HCT116 (cell line): ENCODE results near the gene CGB5. TPM values are rescaled to one million over a fixed set of nuclear protein-coding genes. Genes with fewer than 3 reads are reported as not detected.

ENCODE experiments used
- ATAC-seq: fragments of 200-7000 bp; cut with Tn5 transposase; 2 replicates; pipeline ENCODE4 v1.9.1; 2020; ENCODE audit warnings: mild to moderate bottlenecking, moderate library complexity
- BruUV-seq: library from RNA; stranded (reverse); fragments of 400-500 nt; replicated peaks from 2 replicates; lab custom pipeline; 2021; lab: Mats Ljungman, UMichigan
- CTCF ChIA-PET: fragments of 300-600 bp; sonication (Branson Sonifier 250); formaldehyde crosslinking; loops from one replicate; lab custom pipeline; 2021; ENCODE audit warnings: antibody characterized with exemption; lab: Charles Lee
- POLR2A ChIA-PET: fragments of 300-600, 350-600 bp; sonication (Branson Sonifier 250); formaldehyde crosslinking; loops from one replicate; lab custom pipeline; 2021; ENCODE audit warnings: antibody characterized with exemption; lab: Charles Lee
- RAD21 ChIA-PET, 2 experiments: fragments of 300-600 bp; sonication (Branson Sonifier 250); formaldehyde crosslinking; loops; one replicate each; lab custom pipeline; 2023; ENCODE audit warnings: low total read pairs in 2 of 2; ENCODE audit not compliant: uncharacterized antibody in 2 of 2, unreplicated experiment in 2 of 2, low non-redundant PET in 1 of 2; lab: Charles Lee
- DNase-seq: peaks from one replicate; pipeline ENCODE4 v3.0.0-alpha.2; 2010; ENCODE audit warnings: low read depth, low spot score
- H2AFZ ChIP-seq: fragments of 200-600 bp; shearing (Covaris generic), sonication (generic); 2 replicates; pipeline ENCODE4 v1.6.1; 2017; ENCODE audit warnings: low read depth, mixed run types, mixed read lengths, antibody characterized with exemption, low read length; ENCODE audit not compliant: poor library complexity, severe bottlenecking
- H3K27ac ChIP-seq: 2 replicates; pipeline ENCODE4 v1.5.1; 2012; ENCODE audit warnings: low read depth, low read length
- H3K27me3 ChIP-seq: fragments of 200-600 bp; sonication (generic); 2 replicates; pipeline ENCODE4 v1.6.1; 2016; ENCODE audit warnings: mixed run types, low read length, mixed read lengths; ENCODE audit not compliant: insufficient read depth
- H3K36me3 ChIP-seq, 2 experiments: fragments of 200-500 bp in 1 of 2; fragments of 200-600 bp in 1 of 2; sonication (Bioruptor generic) in 1 of 2; sonication (generic) in 1 of 2; 2 replicates each; pipeline versions ENCODE4 v1.5.1 to v1.6.1; 2014 to 2016; ENCODE audit warnings: low read length in 2 of 2, inconsistent platforms in 1 of 2, mixed read lengths in 1 of 2, mixed run types in 1 of 2; ENCODE audit not compliant: insufficient read depth in 2 of 2, control insufficient read depth in 1 of 2
- H3K4me1 ChIP-seq, 2 experiments: fragments of 200-600 bp in 1 of 2; sonication (generic) in 1 of 2; 2 replicates each; pipeline versions ENCODE4 v1.5.1 to v1.6.1; 2012 to 2017; ENCODE audit warnings: low read length in 2 of 2, inconsistent platforms in 1 of 2, mild to moderate bottlenecking in 1 of 2, mixed read lengths in 1 of 2, mixed run types in 1 of 2, moderate library complexity in 1 of 2; ENCODE audit not compliant: insufficient read depth in 2 of 2, control insufficient read depth in 1 of 2
- H3K4me2 ChIP-seq: fragments of 200-600 bp; sonication (generic); 2 replicates; pipeline ENCODE4 v1.6.1; 2017; ENCODE audit warnings: mixed run types, low read length, mixed read lengths
- H3K4me3 ChIP-seq, 2 experiments: fragments of 200-600 bp in 1 of 2; sonication (generic) in 1 of 2; replicated peaks in 1 of 2; 2 replicates each; pipeline ENCODE4 v1.5.1; 2011 to 2016; ENCODE audit warnings: low read length in 2 of 2, control low read depth in 1 of 2, low read depth in 1 of 2, mild to moderate bottlenecking in 1 of 2, mixed read lengths in 1 of 2, mixed run types in 1 of 2
- H3K79me2 ChIP-seq: fragments of 200-600 bp; sonication (generic); 2 replicates; pipeline ENCODE4 v1.6.1; 2017; ENCODE audit warnings: mild to moderate bottlenecking, mixed run types, low read length, moderate library complexity, mixed read lengths; ENCODE audit not compliant: insufficient read depth
- H3K9ac ChIP-seq: fragments of 200-600 bp; sonication (generic); 2 replicates; pipeline ENCODE4 v1.6.1; 2016; ENCODE audit warnings: low read length, mixed read lengths
- H3K9me2 ChIP-seq: fragments of 200-600 bp; sonication (generic), shearing (Covaris generic); 2 replicates; pipeline ENCODE4 v1.6.1; 2017; ENCODE audit warnings: mixed run types, mild to moderate bottlenecking, moderate library complexity; ENCODE audit not compliant: insufficient read depth
- H3K9me3 ChIP-seq, 2 experiments: fragments of 200-500 bp in 1 of 2; fragments of 200-600 bp in 1 of 2; sonication (Bioruptor generic) in 1 of 2; sonication (generic) in 1 of 2; 2 replicates each; pipeline ENCODE4 v1.6.1; 2014 to 2017; ENCODE audit warnings: low read length in 2 of 2, mixed read lengths in 2 of 2, inconsistent platforms in 1 of 2, low read depth in 1 of 2, mild to moderate bottlenecking in 1 of 2, mixed run types in 1 of 2, moderate library complexity in 1 of 2; ENCODE audit not compliant: control insufficient read depth in 1 of 2, insufficient read depth in 1 of 2
- H4K20me1 ChIP-seq: fragments of 200-600 bp; sonication (generic), shearing (Covaris generic); 2 replicates; pipeline ENCODE4 v1.6.1; 2017; ENCODE audit warnings: mixed run types, mild to moderate bottlenecking, moderate library complexity; ENCODE audit not compliant: insufficient read depth
- CBX3 ChIP-seq: IDR thresholded peaks from 2 replicates; pipeline ENCODE4 v1.6.1; 2012; ENCODE audit warnings: low read depth
- CEBPB ChIP-seq: IDR thresholded peaks from 2 replicates; pipeline ENCODE4 v1.6.1; 2012; ENCODE audit warnings: low read depth
- EGR1 ChIP-seq: IDR thresholded peaks from 2 replicates; pipeline ENCODE4 v1.6.1; 2012; ENCODE audit warnings: low read depth
- ELF1 ChIP-seq: IDR thresholded peaks from 2 replicates; pipeline ENCODE4 v1.6.1; 2012; ENCODE audit warnings: low read depth, borderline replicate concordance
- EZH2 ChIP-seq: fragments of 200-600 bp; sonication (generic); IDR thresholded peaks from 2 replicates; pipeline ENCODE4 v1.6.1; 2017; ENCODE audit warnings: antibody characterized with exemption, mixed run types
- EZH2phosphoT487 ChIP-seq: fragments of 200-600 bp; IDR thresholded peaks from 2 replicates; pipeline ENCODE4 v1.6.1; 2018; ENCODE audit warnings: antibody characterized with exemption, borderline replicate concordance
- FOSL1 ChIP-seq: IDR thresholded peaks from 2 replicates; pipeline ENCODE4 v1.6.1; 2012; ENCODE audit warnings: low read depth
- JUND ChIP-seq: IDR thresholded peaks from 2 replicates; pipeline ENCODE4 v1.6.1; 2012
- POLR2A ChIP-seq: IDR thresholded peaks from 2 replicates; pipeline ENCODE4 v1.7.0; 2011; ENCODE audit warnings: borderline replicate concordance; ENCODE audit not compliant: insufficient read depth, insufficient read length; ENCODE audit errors: extremely low read depth
- POLR2AphosphoS5 ChIP-seq: IDR thresholded peaks from 2 replicates; pipeline ENCODE4 v1.6.1; 2011; ENCODE audit warnings: mild to moderate bottlenecking, low read depth, low read length, moderate library complexity
- RAD21 ChIP-seq: IDR thresholded peaks from 2 replicates; pipeline ENCODE4 v1.6.1; 2012; ENCODE audit warnings: low read depth, mild to moderate bottlenecking
- SIN3A ChIP-seq: IDR thresholded peaks from 2 replicates; pipeline ENCODE4 v1.6.1; 2012; ENCODE audit warnings: low read depth
- SRF ChIP-seq: IDR thresholded peaks from 2 replicates; pipeline ENCODE4 v1.6.1; 2012; ENCODE audit warnings: low read depth
- TCF7L2 ChIP-seq: IDR thresholded peaks from 2 replicates; pipeline ENCODE4 v1.7.0; 2011; ENCODE audit warnings: borderline replicate concordance, inconsistent platforms; ENCODE audit not compliant: insufficient read depth, insufficient read length; ENCODE audit errors: extremely low read depth
- YY1 ChIP-seq: IDR thresholded peaks from 2 replicates; pipeline ENCODE4 v1.6.1; 2011; ENCODE audit warnings: low read length, low read depth, moderate library complexity, mild to moderate bottlenecking; ENCODE audit not compliant: insufficient replicate concordance; ENCODE audit errors: extremely low read depth
- ZFX ChIP-seq: fragments of 450-650 bp; IDR thresholded peaks from 2 replicates; pipeline ENCODE4 v1.6.1; 2017
- ZNF274 ChIP-seq: fragments of 200-500 bp; sonication (Bioruptor generic); IDR thresholded peaks from 2 replicates; pipeline ENCODE4 v1.6.1; 2014; ENCODE audit warnings: mild to moderate bottlenecking, low read depth, low read length, inconsistent platforms
- intact Hi-C: fragments of 100-400 bp; cut with micrococcal nuclease; formaldehyde crosslinking; loops from 2 replicates; pipeline ENCODE4 v1.10.0; 2022
- total RNA-seq: library from RNA; stranded (reverse); gene quantifications from one replicate; pipeline ENCODE4 v1.2.1, GENCODE V29; 2021; ENCODE audit not compliant: unreplicated experiment
- TF ChIP-seq, protein P1 (sequence below): IDR thresholded peaks from 2 replicates; pipeline ENCODE4 v1.6.1; 2012; ENCODE audit warnings: low read depth
- TF ChIP-seq, protein P2 (sequence below): IDR thresholded peaks from 2 replicates; pipeline ENCODE4 v1.6.1; 2012
- TF ChIP-seq, protein P3 (sequence below), 3 experiments: fragments of 200-600 bp in 1 of 3; sonication (generic) in 1 of 3; IDR thresholded peaks in 2 of 3; conservative IDR thresholded peaks in 1 of 3; 2 replicates each; pipeline ENCODE4 v1.5.1; 2012 to 2017; ENCODE audit warnings: low read depth in 2 of 3, low read length in 2 of 3, antibody characterized with exemption in 1 of 3, borderline replicate concordance in 1 of 3, control low read depth in 1 of 3, mild to moderate bottlenecking in 1 of 3, mixed read lengths in 1 of 3, mixed run types in 1 of 3, moderate library complexity in 1 of 3; ENCODE audit not compliant: insufficient read depth in 1 of 3
- TF ChIP-seq, protein P4 (sequence below): IDR thresholded peaks from 2 replicates; pipeline ENCODE4 v1.6.1; 2012
- TF ChIP-seq, protein P5 (sequence below): IDR thresholded peaks from 2 replicates; pipeline ENCODE4 v1.6.1; 2011; ENCODE audit warnings: mild to moderate bottlenecking, low read length, moderate library complexity; ENCODE audit not compliant: insufficient replicate concordance; ENCODE audit errors: extremely low read depth

The CGB5 gene
- total RNA-seq, 1 experiment from 2014 or later, result not detected

DNA sequence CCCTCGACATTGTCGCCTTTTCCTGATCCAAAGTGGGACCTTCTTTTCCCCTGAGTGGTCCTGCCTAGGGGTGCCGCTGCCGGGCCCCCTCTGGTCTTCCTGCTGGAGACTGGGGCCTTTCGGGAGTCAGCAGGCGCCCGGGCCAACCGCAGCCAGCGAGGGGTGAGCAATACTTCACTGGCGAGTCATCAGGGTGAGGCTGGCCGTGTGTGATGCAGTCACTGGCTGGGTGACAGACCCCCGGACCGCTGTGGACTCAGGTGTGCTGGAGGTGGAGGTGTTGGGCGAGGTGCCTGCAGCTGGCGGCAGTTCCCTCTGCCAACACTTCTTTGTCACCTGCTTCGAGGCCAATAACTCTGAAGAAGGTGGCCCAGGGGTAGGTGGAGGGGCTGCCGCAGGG is 1.5 kb upstream of the CGB5 start:
- Histone ChIP-seq H3K79me2 (no peaks in the 10 kb centered on the region), H3K9ac (peak overlapping the region; percentile 45), H3K9me3 (no peaks in the 10 kb centered on the region), H3K9me2 (no peaks in the 10 kb centered on the region), H3K4me3 (no peak overlapping the region), H3K27me3 (no peaks in the 10 kb centered on the region), H3K27ac (peak overlapping the region; percentile 31), H4K20me1 (no peaks in the 10 kb centered on the region), H3K4me1 (peaks cover 25 to 45% of the 10 kb centered on the region in 2 experiments), H3K4me2 (peak overlapping the region; percentile 70), H2AFZ (no peak overlapping the region), H3K36me3 (no peaks in the 10 kb centered on the region)
- BruUV-seq, result no TSS peak
- ChIA-PET POLR2A (interaction anchor here (0.6 kb wide), 1 partner anchor 437 kb away, joined by 3 read pairs; no protein-coding TSS in a partner anchor), CTCF (no interaction called here), RAD21 (no interaction called here)
- ATAC-seq (peak; percentile 68), DNase-seq (no peak)
- intact Hi-C loops, result no loop called here
- peak; percentile 62 for TF ChIP-seq JUND
- TF ChIP-seq POLR2AphosphoS5, result 0 out of 2 replicates have a peak, but pooled peaks have one; percentile 16
- TF ChIP-seq, protein P1, sequence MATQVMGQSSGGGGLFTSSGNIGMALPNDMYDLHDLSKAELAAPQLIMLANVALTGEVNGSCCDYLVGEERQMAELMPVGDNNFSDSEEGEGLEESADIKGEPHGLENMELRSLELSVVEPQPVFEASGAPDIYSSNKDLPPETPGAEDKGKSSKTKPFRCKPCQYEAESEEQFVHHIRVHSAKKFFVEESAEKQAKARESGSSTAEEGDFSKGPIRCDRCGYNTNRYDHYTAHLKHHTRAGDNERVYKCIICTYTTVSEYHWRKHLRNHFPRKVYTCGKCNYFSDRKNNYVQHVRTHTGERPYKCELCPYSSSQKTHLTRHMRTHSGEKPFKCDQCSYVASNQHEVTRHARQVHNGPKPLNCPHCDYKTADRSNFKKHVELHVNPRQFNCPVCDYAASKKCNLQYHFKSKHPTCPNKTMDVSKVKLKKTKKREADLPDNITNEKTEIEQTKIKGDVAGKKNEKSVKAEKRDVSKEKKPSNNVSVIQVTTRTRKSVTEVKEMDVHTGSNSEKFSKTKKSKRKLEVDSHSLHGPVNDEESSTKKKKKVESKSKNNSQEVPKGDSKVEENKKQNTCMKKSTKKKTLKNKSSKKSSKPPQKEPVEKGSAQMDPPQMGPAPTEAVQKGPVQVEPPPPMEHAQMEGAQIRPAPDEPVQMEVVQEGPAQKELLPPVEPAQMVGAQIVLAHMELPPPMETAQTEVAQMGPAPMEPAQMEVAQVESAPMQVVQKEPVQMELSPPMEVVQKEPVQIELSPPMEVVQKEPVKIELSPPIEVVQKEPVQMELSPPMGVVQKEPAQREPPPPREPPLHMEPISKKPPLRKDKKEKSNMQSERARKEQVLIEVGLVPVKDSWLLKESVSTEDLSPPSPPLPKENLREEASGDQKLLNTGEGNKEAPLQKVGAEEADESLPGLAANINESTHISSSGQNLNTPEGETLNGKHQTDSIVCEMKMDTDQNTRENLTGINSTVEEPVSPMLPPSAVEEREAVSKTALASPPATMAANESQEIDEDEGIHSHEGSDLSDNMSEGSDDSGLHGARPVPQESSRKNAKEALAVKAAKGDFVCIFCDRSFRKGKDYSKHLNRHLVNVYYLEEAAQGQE, result no peak
- no peak for TF ChIP-seq CBX3
- TF ChIP-seq CEBPB, result no peak
- TF ChIP-seq RAD21, result no peak
- no peak for TF ChIP-seq EZH2
- TF ChIP-seq, protein P2, sequence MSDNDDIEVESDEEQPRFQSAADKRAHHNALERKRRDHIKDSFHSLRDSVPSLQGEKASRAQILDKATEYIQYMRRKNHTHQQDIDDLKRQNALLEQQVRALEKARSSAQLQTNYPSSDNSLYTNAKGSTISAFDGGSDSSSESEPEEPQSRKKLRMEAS, result peak; percentile 59
- TF ChIP-seq YY1, result no peak
- TF ChIP-seq ZNF274, result no peak
- TF ChIP-seq, protein P3, sequence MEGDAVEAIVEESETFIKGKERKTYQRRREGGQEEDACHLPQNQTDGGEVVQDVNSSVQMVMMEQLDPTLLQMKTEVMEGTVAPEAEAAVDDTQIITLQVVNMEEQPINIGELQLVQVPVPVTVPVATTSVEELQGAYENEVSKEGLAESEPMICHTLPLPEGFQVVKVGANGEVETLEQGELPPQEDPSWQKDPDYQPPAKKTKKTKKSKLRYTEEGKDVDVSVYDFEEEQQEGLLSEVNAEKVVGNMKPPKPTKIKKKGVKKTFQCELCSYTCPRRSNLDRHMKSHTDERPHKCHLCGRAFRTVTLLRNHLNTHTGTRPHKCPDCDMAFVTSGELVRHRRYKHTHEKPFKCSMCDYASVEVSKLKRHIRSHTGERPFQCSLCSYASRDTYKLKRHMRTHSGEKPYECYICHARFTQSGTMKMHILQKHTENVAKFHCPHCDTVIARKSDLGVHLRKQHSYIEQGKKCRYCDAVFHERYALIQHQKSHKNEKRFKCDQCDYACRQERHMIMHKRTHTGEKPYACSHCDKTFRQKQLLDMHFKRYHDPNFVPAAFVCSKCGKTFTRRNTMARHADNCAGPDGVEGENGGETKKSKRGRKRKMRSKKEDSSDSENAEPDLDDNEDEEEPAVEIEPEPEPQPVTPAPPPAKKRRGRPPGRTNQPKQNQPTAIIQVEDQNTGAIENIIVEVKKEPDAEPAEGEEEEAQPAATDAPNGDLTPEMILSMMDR (IDR thresholded peaks at IDR 0.05 in 2 of 3, conservative IDR thresholded peaks at IDR 0.05 in 1 of 3; ENCODE audit: borderline replicate concordance in 1 of 3, insufficient read depth in 1 of 3, low read depth in 2 of 3, low read length in 2 of 3), result no peak
- no peak for TF ChIP-seq ZFX
- TF ChIP-seq TCF7L2, result no peak
- no peak for TF ChIP-seq ELF1
- TF ChIP-seq, protein P4, sequence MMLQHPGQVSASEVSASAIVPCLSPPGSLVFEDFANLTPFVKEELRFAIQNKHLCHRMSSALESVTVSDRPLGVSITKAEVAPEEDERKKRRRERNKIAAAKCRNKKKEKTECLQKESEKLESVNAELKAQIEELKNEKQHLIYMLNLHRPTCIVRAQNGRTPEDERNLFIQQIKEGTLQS, result no peak
- TF ChIP-seq SIN3A, result no peak
- TF ChIP-seq EZH2phosphoT487, result no peak
- TF ChIP-seq EGR1, result no peak
- no peak for TF ChIP-seq POLR2A
- TF ChIP-seq, protein P5, sequence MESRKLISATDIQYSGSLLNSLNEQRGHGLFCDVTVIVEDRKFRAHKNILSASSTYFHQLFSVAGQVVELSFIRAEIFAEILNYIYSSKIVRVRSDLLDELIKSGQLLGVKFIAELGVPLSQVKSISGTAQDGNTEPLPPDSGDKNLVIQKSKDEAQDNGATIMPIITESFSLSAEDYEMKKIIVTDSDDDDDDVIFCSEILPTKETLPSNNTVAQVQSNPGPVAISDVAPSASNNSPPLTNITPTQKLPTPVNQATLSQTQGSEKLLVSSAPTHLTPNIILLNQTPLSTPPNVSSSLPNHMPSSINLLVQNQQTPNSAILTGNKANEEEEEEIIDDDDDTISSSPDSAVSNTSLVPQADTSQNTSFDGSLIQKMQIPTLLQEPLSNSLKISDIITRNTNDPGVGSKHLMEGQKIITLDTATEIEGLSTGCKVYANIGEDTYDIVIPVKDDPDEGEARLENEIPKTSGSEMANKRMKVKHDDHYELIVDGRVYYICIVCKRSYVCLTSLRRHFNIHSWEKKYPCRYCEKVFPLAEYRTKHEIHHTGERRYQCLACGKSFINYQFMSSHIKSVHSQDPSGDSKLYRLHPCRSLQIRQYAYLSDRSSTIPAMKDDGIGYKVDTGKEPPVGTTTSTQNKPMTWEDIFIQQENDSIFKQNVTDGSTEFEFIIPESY, result no peak
- no peak for TF ChIP-seq SRF
- TF ChIP-seq FOSL1, result peak; percentile 65
